Ureter (tissue), 1 donor: Measurements from ENCODE around the gene FCRLB. TPM values are rescaled to one million over a fixed set of nuclear protein-coding genes. Genes with fewer than 3 reads are reported as not detected.
"Not testable (repeated sequence)": the region's sequence is repeated elsewhere in the genome, so short reads cannot be mapped to it uniquely, and the experiment has no call there.

Source experiments
- DNase-seq: peaks from one replicate; pipeline ENCODE4 v3.0.0-alpha.2; 2020; ENCODE audit warnings: low spot score
- total RNA-seq: library from RNA; stranded (reverse); gene quantifications from one replicate; pipeline ENCODE4 v1.2.4, GENCODE V29; 2023
- donor health status: DM: yes; HTN: yes; CAD: no.

Gene FCRLB
- 3.9 TPM for total RNA-seq

GRCh38 chr1:161720956-161721737, at the start of gene FCRLB:
TSS of gene FCRLB (plus strand) at chr1:161721544. CDS start at chr1:161722673, 1,129 bp downstream.
- no peak for DNase-seq

GRCh38 chr1:161673437-161673836, 47.9 kb upstream of the FCRLB start:
- DNase-seq = not testable (repeated sequence)

- DNase-seq = not testable (repeated sequence)
These were observed 46.9 kb upstream of the FCRLB start for GRCh38 chr1:161674447-161674846.

GRCh38 chr1:161674908-161675307, 46.4 kb upstream of the FCRLB start:
- DNase-seq = not testable (repeated sequence)

GRCh38 chr1:161676441-161676840, 44.9 kb upstream of the FCRLB start:
- no peak for DNase-seq

GRCh38 chr1:161676958-161677689, 44.2 kb upstream of the FCRLB start:
- DNase-seq = no peak

- DNase-seq = no peak
These were observed 42.8 kb upstream of the FCRLB start for GRCh38 chr1:161678500-161678899.

- no peak for DNase-seq
These were observed 39.5 kb upstream of the FCRLB start for GRCh38 chr1:161681879-161682278.

- DNase-seq = no peak
These were observed 32.4 kb upstream of the FCRLB start for GRCh38 chr1:161688946-161689345.

GRCh38 chr1:161691846-161692245, 29.5 kb upstream of the FCRLB start:
- DNase-seq = no peak

- DNase-seq = not testable (repeated sequence)
These were observed 28.2 kb upstream of the FCRLB start for GRCh38 chr1:161693020-161693712.

- DNase-seq = not testable (repeated sequence)
These were observed 23.0 kb upstream of the FCRLB start for GRCh38 chr1:161698302-161698701.

- DNase-seq = no peak
These were observed 19.1 kb upstream of the FCRLB start for GRCh38 chr1:161702250-161702649.

GRCh38 chr1:161705537-161705936, 15.8 kb upstream of the FCRLB start:
- DNase-seq = no peak

GRCh38 chr1:161706113-161706481, 15.2 kb upstream of the FCRLB start:
- no peak for DNase-seq

- DNase-seq = no peak
These were observed 14.6 kb upstream of the FCRLB start, which contains the start of gene FCRLA for GRCh38 chr1:161706482-161707347. TSS of gene FCRLA (plus strand) at chr1:161707229. CDS start at chr1:161707265, 36 bp downstream.

GRCh38 chr1:161707503-161707902, 13.8 kb upstream of the FCRLB start:
- no peak for DNase-seq

GRCh38 chr1:161709373-161709772, 12.0 kb upstream of the FCRLB start:
- DNase-seq = no peak

GRCh38 chr1:161710560-161710959, 10.8 kb upstream of the FCRLB start:
- no peak for DNase-seq

- DNase-seq = no peak
These were observed 2.6 kb upstream of the FCRLB start for GRCh38 chr1:161718559-161719324.

GRCh38 chr1:161719325-161719611, 2.1 kb upstream of the FCRLB start:
- no peak for DNase-seq
